ENCODE data around the gene EFL1. TPM values are rescaled to one million over a fixed set of nuclear protein-coding genes. Genes with fewer than 3 reads are reported as not detected.

The EFL1 gene
- total RNA-seq, 1 donor from 2014 or later: 18.1 TPM

- no peak for DNase-seq
- ChIA-PET CTCF (no interaction called here), POLR2A (no interaction called here)
- H3K4me3 Mint-ChIP-seq: no peak overlapping the region
- H3K27ac Mint-ChIP-seq: no peak overlapping the region
- intact Hi-C loops (cut with micrococcal nuclease): no loop called here
- no peak for ATAC-seq (ENCODE audit: low read depth)
- H3K36me3 Mint-ChIP-seq (ENCODE audit: low read depth): peaks cover 55% of the 10 kb centered on the region
- H3K27me3 Mint-ChIP-seq: no peaks in the 10 kb centered on the region
- H3K4me1 Mint-ChIP-seq: peaks cover under 1% of the 10 kb centered on the region
- no peak for TF ChIP-seq CTCF (IDR thresholded peaks at IDR 0.05)
- no peaks in the 10 kb centered on the region for H3K9me3 Mint-ChIP-seq
Measured at GRCh38 chr15:82159922-82160321, 102.6 kb downstream of the EFL1 start.

DNA sequence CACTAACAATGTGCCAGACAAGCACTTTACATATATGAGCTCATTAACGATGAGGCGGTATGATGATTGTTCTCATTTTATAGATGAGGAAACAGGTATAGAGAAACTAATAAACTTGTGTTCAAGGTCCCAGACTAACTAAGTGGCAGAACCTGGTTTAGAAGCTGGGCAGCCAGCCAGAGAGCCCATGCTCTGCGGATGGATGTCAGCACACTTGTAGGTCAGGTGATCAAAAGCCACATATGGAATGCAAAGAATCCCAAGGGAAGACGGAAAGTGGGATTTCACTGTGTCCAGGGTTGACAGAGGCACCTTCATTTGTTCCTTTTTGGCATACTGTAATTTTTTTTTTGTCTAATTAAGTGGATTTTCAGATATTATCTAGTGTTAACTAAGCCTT, 103.7 kb downstream of the EFL1 start:
- Mint-ChIP-seq H3K4me1 (no peaks in the 10 kb centered on the region), H3K9me3 (no peaks in the 10 kb centered on the region), H3K27me3 (no peaks in the 10 kb centered on the region), H3K4me3 (no peak overlapping the region), H3K27ac (no peak overlapping the region), H3K36me3 (ENCODE audit: low read depth) (peaks cover 62% of the 10 kb centered on the region)
- TF ChIP-seq CTCF (IDR thresholded peaks at IDR 0.05): no peak
- CTCF ChIA-PET: interaction anchor here (1.1 kb wide), 1 partner anchor 154 kb away, joined by 3 read pairs; no protein-coding TSS in a partner anchor
- intact Hi-C loops (cut with micrococcal nuclease): no loop called here
- DNase-seq: no peak
- ATAC-seq (ENCODE audit: low read depth): no peak
- POLR2A ChIA-PET: no interaction called here

DNA sequence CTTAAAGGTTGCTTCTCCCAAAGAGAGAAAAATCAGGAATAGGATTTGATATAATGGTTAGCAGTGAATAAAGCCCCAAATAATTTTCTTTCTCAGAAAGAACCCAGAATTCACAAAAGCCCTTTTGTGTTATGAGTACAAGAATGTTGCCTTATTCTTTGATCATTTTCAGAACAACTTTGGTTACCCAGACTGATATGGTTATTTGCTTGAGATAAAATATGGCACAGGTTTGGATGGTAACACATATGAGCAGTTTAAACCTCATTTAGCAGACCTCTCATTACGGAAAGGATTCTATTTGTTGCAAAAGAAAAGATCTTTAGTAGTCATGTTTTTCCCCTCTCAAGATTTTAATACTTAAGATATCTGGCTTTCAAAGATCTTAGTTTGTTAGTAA, 111.9 kb downstream of the EFL1 start:
- intact Hi-C loops (cut with micrococcal nuclease): no loop called here
- POLR2A ChIA-PET: no interaction called here
- CTCF ChIA-PET: no interaction called here

GRCh38 chr15:82146990-82147461, 115.5 kb downstream of the EFL1 start:
- peaks cover 46% of the 10 kb centered on the region for H3K36me3 Mint-ChIP-seq (ENCODE audit: low read depth)
- H3K9me3 Mint-ChIP-seq: no peaks in the 10 kb centered on the region
- ATAC-seq (ENCODE audit: low read depth) (no peak), DNase-seq (no peak)
- H3K4me3 Mint-ChIP-seq: no peak overlapping the region
- ChIA-PET POLR2A (no interaction called here), CTCF (no interaction called here)
- no peaks in the 10 kb centered on the region for H3K4me1 Mint-ChIP-seq
- no peak for TF ChIP-seq CTCF (IDR thresholded peaks at IDR 0.05)
- intact Hi-C loops (cut with micrococcal nuclease): no loop called here
- H3K27ac Mint-ChIP-seq: peak overlapping the region; percentile 24
- H3K27me3 Mint-ChIP-seq: no peaks in the 10 kb centered on the region

More for the DNA sequence above, 111.9 kb downstream of the EFL1 start:
- Mint-ChIP-seq H3K9me3 (no peaks in the 10 kb centered on the region), H3K4me1 (no peaks in the 10 kb centered on the region), H3K36me3 (ENCODE audit: low read depth) (peaks cover 51% of the 10 kb centered on the region), H3K27me3 (no peaks in the 10 kb centered on the region), H3K27ac (no peak overlapping the region), H3K4me3 (no peak overlapping the region)
- no peak for DNase-seq
- no peak for ATAC-seq (ENCODE audit: low read depth)
- TF ChIP-seq CTCF (IDR thresholded peaks at IDR 0.05): no peak

- ChIA-PET CTCF (no interaction called here), POLR2A (no interaction called here)
- Mint-ChIP-seq H3K36me3 (ENCODE audit: low read depth) (peaks cover 42% of the 10 kb centered on the region), H3K9me3 (no peaks in the 10 kb centered on the region), H3K4me3 (no peak overlapping the region), H3K27me3 (no peaks in the 10 kb centered on the region), H3K27ac (no peak overlapping the region), H3K4me1 (no peaks in the 10 kb centered on the region)
- TF ChIP-seq CTCF (IDR thresholded peaks at IDR 0.05): no peak
- ATAC-seq (ENCODE audit: low read depth) (no peak), DNase-seq (no peak)
- intact Hi-C loops (cut with micrococcal nuclease): no loop called here
Measured at GRCh38 chr15:82146576-82146975, 116.0 kb downstream of the EFL1 start.
